A673 (cell line): Measurements from ENCODE around the gene DPYSL4. TPM values are rescaled to one million over a fixed set of nuclear protein-coding genes. Genes with fewer than 3 reads are reported as not detected.
A peak's percentile ranks its signal among the peaks of the same experiment; 100 is the strongest.

Experiments used
- BruUV-seq: library from RNA; stranded (reverse); fragments of 400-500 nt; replicated peaks from 2 replicates; lab custom pipeline; 2021; lab: Mats Ljungman, UMichigan
- CTCF ChIA-PET: fragments of 300-600 bp; sonication (Branson Sonifier 250); formaldehyde crosslinking; loops from one replicate; lab custom pipeline; 2022; ENCODE audit warnings: antibody characterized with exemption; lab: Charles Lee
- POLR2A ChIA-PET: fragments of 300-600 bp; sonication (Branson Sonifier 250); formaldehyde crosslinking; loops from one replicate; lab custom pipeline; 2022; ENCODE audit warnings: antibody characterized with exemption; ENCODE audit not compliant: low non-redundant PET; lab: Charles Lee
- DNase-seq: peaks from one replicate; pipeline ENCODE4 v3.0.0-alpha.2; 2015; ENCODE audit warnings: low spot score
- H3K27ac ChIP-seq: fragments of 200-600 bp; sonication (generic); 2 replicates; pipeline ENCODE4 v1.5.1; 2016; ENCODE audit warnings: mixed run types, low read depth, mild to moderate bottlenecking, mixed read lengths, antibody characterized with exemption, low read length; ENCODE audit not compliant: poor library complexity, severe bottlenecking
- H3K27me3 ChIP-seq: fragments of 200-600 bp; sonication (generic); replicated peaks from 2 replicates; pipeline ENCODE4 v1.6.1; 2017; ENCODE audit warnings: mixed run types, low read depth, mild to moderate bottlenecking, mixed read lengths, antibody characterized with exemption, low read length; ENCODE audit not compliant: insufficient read depth, poor library complexity
- H3K36me3 ChIP-seq: fragments of 200-600 bp; sonication (generic); 2 replicates; pipeline ENCODE4 v1.6.1; 2016; ENCODE audit warnings: mixed run types, mild to moderate bottlenecking, mixed read lengths, antibody characterized with exemption, low read length; ENCODE audit not compliant: insufficient read depth, poor library complexity, severe bottlenecking
- H3K4me1 ChIP-seq: fragments of 200-600 bp; sonication (generic); 2 replicates; pipeline ENCODE4 v1.6.1; 2017; ENCODE audit warnings: mixed run types, mild to moderate bottlenecking, mixed read lengths, antibody characterized with exemption, low read length; ENCODE audit not compliant: insufficient read depth, poor library complexity, severe bottlenecking
- H3K4me3 ChIP-seq: fragments of 200-600 bp; sonication (generic); 2 replicates; pipeline ENCODE4 v1.5.1; 2016; ENCODE audit warnings: low read depth, mixed run types, mild to moderate bottlenecking, mixed read lengths, low read length; ENCODE audit not compliant: poor library complexity, severe bottlenecking
- H3K9me3 ChIP-seq: fragments of 200-600 bp; sonication (generic); 2 replicates; pipeline ENCODE4 v1.6.1; 2016; ENCODE audit warnings: mixed run types, low read depth, mild to moderate bottlenecking, mixed read lengths, antibody characterized with exemption, low read length; ENCODE audit not compliant: poor library complexity, severe bottlenecking
- CTCF ChIP-seq: fragments of 300-800, 200-600 bp; sonication (generic); conservative IDR thresholded peaks from 2 replicates; pipeline ENCODE4 v1.5.1; 2017; ENCODE audit warnings: low read depth, mild to moderate bottlenecking, antibody characterized with exemption, low read length, moderate library complexity, mixed read lengths
- EZH2 ChIP-seq: fragments of 200-600 bp; sonication (generic); IDR thresholded peaks from 2 replicates; pipeline ENCODE4 v1.6.1; 2017; ENCODE audit warnings: borderline replicate concordance, low read depth, mild to moderate bottlenecking, mixed read lengths, antibody characterized with exemption, low read length; ENCODE audit not compliant: poor library complexity, severe bottlenecking
- intact Hi-C: fragments of 100-400 bp; cut with micrococcal nuclease; formaldehyde crosslinking; loops from one replicate; pipeline ENCODE4 v1.10.0; 2022; ENCODE audit not compliant: unreplicated experiment
- total RNA-seq: library from RNA; stranded (reverse); gene quantifications from 2 replicates; pipeline ENCODE4 v1.2.3, GENCODE V29; 2021

DPYSL4 gene
- total RNA-seq, 1 experiment from 2014 or later, result 13.1 TPM

- intact Hi-C loops, result no loop called here
- DNase-seq, result no peak
- H3K36me3 ChIP-seq, result no peaks in the 10 kb centered on the region
- peaks cover 46% of the 10 kb centered on the region for H3K27me3 ChIP-seq
- H3K9me3 ChIP-seq, result no peaks in the 10 kb centered on the region
- no peak overlapping the region for H3K27ac ChIP-seq
- no peak overlapping the region for H3K4me3 ChIP-seq
- ChIA-PET CTCF (no interaction called here), POLR2A (no interaction called here)
- BruUV-seq, result no TSS peak
- TF ChIP-seq EZH2, result no peak
- no peak for TF ChIP-seq CTCF
- peaks cover 8% of the 10 kb centered on the region for H3K4me1 ChIP-seq
These were observed 3.7 kb upstream of the DPYSL4 start for GRCh38 chr10:132183046-132183445.

- no TSS peak for BruUV-seq
- Histone ChIP-seq H3K4me3 (no peak overlapping the region), H3K36me3 (no peaks in the 10 kb centered on the region), H3K9me3 (no peaks in the 10 kb centered on the region), H3K27ac (no peak overlapping the region), H3K4me1 (peaks cover 10% of the 10 kb centered on the region), H3K27me3 (peaks cover 51% of the 10 kb centered on the region)
- POLR2A ChIA-PET, result no interaction called here
- intact Hi-C loops, result no loop called here
- DNase-seq, result no peak
- TF ChIP-seq CTCF, result no peak
- TF ChIP-seq EZH2, result no peak
- CTCF ChIA-PET, result no interaction called here
These were observed 1.7 kb upstream of the DPYSL4 start for GRCh38 chr10:132184816-132185593.

- no TSS peak for BruUV-seq
- intact Hi-C loops, result no loop called here
- Histone ChIP-seq H3K36me3 (no peaks in the 10 kb centered on the region), H3K27ac (no peak overlapping the region), H3K9me3 (no peaks in the 10 kb centered on the region), H3K27me3 (peaks cover 51% of the 10 kb centered on the region), H3K4me3 (peak overlapping the region; percentile 42), H3K4me1 (peaks cover 10% of the 10 kb centered on the region)
- no peak for DNase-seq
- ChIA-PET POLR2A (no interaction called here), CTCF (no interaction called here)
- TF ChIP-seq EZH2, result peak; percentile 38
- no peak for TF ChIP-seq CTCF
These were observed 904 bp upstream of the DPYSL4 start for GRCh38 chr10:132185601-132186487.
